WTC11 (cell line): ENCODE data around the gene LYSMD3. TPM values are rescaled to one million over a fixed set of nuclear protein-coding genes. Genes with fewer than 3 reads are reported as not detected.
A peak's percentile ranks its signal among the peaks of the same experiment; 100 is the strongest.

Experiments
- ATAC-seq: fragments of 200-7000 bp; cut with Tn5 transposase; 2 replicates; pipeline ENCODE4 v1.10.0; 2021; ENCODE audit warnings: mild to moderate bottlenecking, moderate library complexity
- CTCF ChIA-PET: fragments of 300-600 bp; sonication (Branson Sonifier 250); formaldehyde crosslinking; loops from one replicate; lab custom pipeline; 2021; ENCODE audit warnings: antibody characterized with exemption; lab: Charles Lee
- POLR2A ChIA-PET: fragments of 350-600 bp; sonication (Branson Sonifier 250); formaldehyde crosslinking; loops from one replicate; lab custom pipeline; 2021; ENCODE audit warnings: antibody characterized with exemption; lab: Charles Lee
- DNase-seq: peaks from one replicate; pipeline ENCODE4 v3.0.0; 2021; ENCODE audit warnings: low spot score
- H3K27ac Mint-ChIP-seq: 2 replicates; pipeline ENCODE4 v1.8.0; 2021; ENCODE audit warnings: mixed read lengths
- H3K27me3 Mint-ChIP-seq: 2 replicates; pipeline ENCODE4 v1.8.0; 2021; ENCODE audit warnings: low read depth, mild to moderate bottlenecking, moderate library complexity, mixed read lengths
- H3K36me3 Mint-ChIP-seq: 2 replicates; pipeline ENCODE4 v1.8.0; 2021; ENCODE audit warnings: mixed read lengths
- H3K4me1 Mint-ChIP-seq: 2 replicates; pipeline ENCODE4 v1.8.0; 2022; ENCODE audit warnings: mixed read lengths
- H3K4me3 Mint-ChIP-seq: 2 replicates; pipeline ENCODE4 v1.8.0; 2021; ENCODE audit warnings: mild to moderate bottlenecking, moderate library complexity, mixed read lengths
- H3K9me3 Mint-ChIP-seq: 2 replicates; pipeline ENCODE4 v1.8.0; 2021; ENCODE audit warnings: mixed read lengths
- FOXK1 ChIP-seq: sonication (generic); formaldehyde crosslinking; IDR thresholded peaks from 2 replicates; pipeline ENCODE4 v1.8.0; 2022; ENCODE audit warnings: mild to moderate bottlenecking, moderate library complexity, missing genetic modification reagents
- IRF2 ChIP-seq: sonication (generic); formaldehyde crosslinking; IDR thresholded peaks from 2 replicates; pipeline ENCODE4 v1.8.0; 2022; ENCODE audit warnings: low read depth, missing genetic modification reagents, borderline replicate concordance
- JUN ChIP-seq: sonication (generic); formaldehyde crosslinking; IDR thresholded peaks from 2 replicates; pipeline ENCODE4 v1.8.0; 2023; ENCODE audit warnings: mild to moderate bottlenecking, missing genetic modification reagents
- NR1H2 ChIP-seq: sonication (generic); formaldehyde crosslinking; IDR thresholded peaks from 2 replicates; pipeline ENCODE4 v1.9.0; 2021; ENCODE audit warnings: mild to moderate bottlenecking, moderate library complexity, missing genetic modification reagents
- RELA ChIP-seq: sonication (generic); formaldehyde crosslinking; IDR thresholded peaks from 2 replicates; pipeline ENCODE4 v1.8.1; 2022; ENCODE audit warnings: missing genetic modification reagents, mild to moderate bottlenecking, borderline replicate concordance
- ZNF219 ChIP-seq: sonication (generic); formaldehyde crosslinking; IDR thresholded peaks from 2 replicates; pipeline ENCODE4 v1.8.0; 2023; ENCODE audit warnings: missing genetic modification reagents, mild to moderate bottlenecking, borderline replicate concordance
- ZNF263 ChIP-seq: sonication (generic); formaldehyde crosslinking; IDR thresholded peaks from 2 replicates; pipeline ENCODE4 v1.8.1; 2022; ENCODE audit warnings: low read depth, mild to moderate bottlenecking, moderate library complexity, missing genetic modification reagents
- ZNF396 ChIP-seq: fragments of 250-450 bp; sonication (Bioruptor Pico); IDR thresholded peaks from 2 replicates; pipeline ENCODE4 v1.8.0; 2021; ENCODE audit warnings: mild to moderate bottlenecking, moderate library complexity, borderline replicate concordance
- ZNF423 ChIP-seq: fragments of 250-450 bp; sonication (Bioruptor Pico); IDR thresholded peaks from 2 replicates; pipeline ENCODE4 v2.1.2; 2022; ENCODE audit warnings: mild to moderate bottlenecking, moderate library complexity
- total RNA-seq: library from RNA; stranded (reverse); gene quantifications from 3 replicates; pipeline ENCODE4 v1.2.3, GENCODE V29; 2021
- TF ChIP-seq, protein P1 (sequence below): fragments of 200-600 bp; IDR thresholded peaks from 2 replicates; pipeline ENCODE4 v1.8.0; 2022; ENCODE audit warnings: antibody characterized with exemption
- TF ChIP-seq, protein P2 (sequence below): sonication (generic); formaldehyde crosslinking; IDR thresholded peaks from 2 replicates; pipeline ENCODE4 v1.8.0; 2022; ENCODE audit warnings: mild to moderate bottlenecking, missing genetic modification reagents
- TF ChIP-seq, protein P3 (sequence below): fragments of 250-450 bp; sonication (Bioruptor Pico); IDR thresholded peaks from 2 replicates; pipeline ENCODE4 v1.8.0; 2021; ENCODE audit warnings: mild to moderate bottlenecking
- TF ChIP-seq, protein P4 (sequence below): fragments of 250-450 bp; sonication (Bioruptor Pico); IDR thresholded peaks from 2 replicates; pipeline ENCODE4 v1.9.0; 2021; ENCODE audit warnings: moderate library complexity, mild to moderate bottlenecking, inconsistent platforms, borderline replicate concordance
- TF ChIP-seq, protein P5 (sequence below): sonication (generic); formaldehyde crosslinking; IDR thresholded peaks from 2 replicates; pipeline ENCODE4 v1.8.0; 2022; ENCODE audit warnings: mild to moderate bottlenecking, missing genetic modification reagents
- TF ChIP-seq, protein P6 (sequence below): sonication (generic); formaldehyde crosslinking; IDR thresholded peaks from 2 replicates; pipeline ENCODE4 v1.8.0; 2023; ENCODE audit warnings: mild to moderate bottlenecking, missing genetic modification reagents
- TF ChIP-seq, protein P7 (sequence below): sonication (generic); formaldehyde crosslinking; IDR thresholded peaks from 2 replicates; pipeline ENCODE4 v1.8.1; 2023; ENCODE audit warnings: mild to moderate bottlenecking, missing genetic modification reagents, moderate library complexity

LYSMD3 gene
- total RNA-seq, 1 experiment from 2014 or later = 15.8 TPM

DNA sequence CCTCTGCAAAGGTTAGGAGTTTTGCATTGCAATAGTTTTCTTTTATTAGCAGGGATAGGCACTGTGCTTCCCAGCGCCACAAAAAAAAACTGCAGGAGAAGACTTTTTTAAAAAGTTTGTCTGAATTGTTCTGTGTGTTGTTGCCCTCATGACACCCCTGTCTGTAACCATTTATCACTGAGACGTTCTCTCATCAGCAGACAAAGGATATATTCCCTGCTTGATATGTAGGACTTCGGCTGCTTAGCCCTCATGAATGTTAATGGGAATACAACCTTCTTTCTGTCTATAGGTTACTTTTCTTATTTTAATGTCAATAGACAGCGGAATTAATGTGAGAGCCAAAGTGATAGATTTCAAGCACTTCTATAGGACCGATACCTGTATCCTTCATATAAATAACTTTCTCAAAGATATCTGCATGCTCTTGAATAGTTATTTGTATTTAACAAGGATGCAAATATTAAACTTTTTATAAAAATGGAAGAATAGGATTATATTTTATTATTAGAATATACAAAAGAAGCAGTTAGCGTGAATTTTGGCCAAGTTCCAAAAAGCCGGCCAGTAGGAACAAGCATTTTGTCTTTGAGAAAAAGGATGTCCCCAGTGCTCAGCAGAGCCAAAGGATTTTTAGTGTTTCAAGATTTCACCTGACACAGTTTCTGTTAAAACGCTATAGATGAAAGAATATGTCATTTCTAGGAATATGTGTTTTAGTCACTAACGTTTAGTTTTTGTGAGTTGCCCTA lies 1.5 kb upstream of the LYSMD3 start:
- no peak for TF ChIP-seq RELA (CRISPR knock-in tag)
- TF ChIP-seq, protein P1, sequence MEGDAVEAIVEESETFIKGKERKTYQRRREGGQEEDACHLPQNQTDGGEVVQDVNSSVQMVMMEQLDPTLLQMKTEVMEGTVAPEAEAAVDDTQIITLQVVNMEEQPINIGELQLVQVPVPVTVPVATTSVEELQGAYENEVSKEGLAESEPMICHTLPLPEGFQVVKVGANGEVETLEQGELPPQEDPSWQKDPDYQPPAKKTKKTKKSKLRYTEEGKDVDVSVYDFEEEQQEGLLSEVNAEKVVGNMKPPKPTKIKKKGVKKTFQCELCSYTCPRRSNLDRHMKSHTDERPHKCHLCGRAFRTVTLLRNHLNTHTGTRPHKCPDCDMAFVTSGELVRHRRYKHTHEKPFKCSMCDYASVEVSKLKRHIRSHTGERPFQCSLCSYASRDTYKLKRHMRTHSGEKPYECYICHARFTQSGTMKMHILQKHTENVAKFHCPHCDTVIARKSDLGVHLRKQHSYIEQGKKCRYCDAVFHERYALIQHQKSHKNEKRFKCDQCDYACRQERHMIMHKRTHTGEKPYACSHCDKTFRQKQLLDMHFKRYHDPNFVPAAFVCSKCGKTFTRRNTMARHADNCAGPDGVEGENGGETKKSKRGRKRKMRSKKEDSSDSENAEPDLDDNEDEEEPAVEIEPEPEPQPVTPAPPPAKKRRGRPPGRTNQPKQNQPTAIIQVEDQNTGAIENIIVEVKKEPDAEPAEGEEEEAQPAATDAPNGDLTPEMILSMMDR = no peak
- TF ChIP-seq, protein P2, sequence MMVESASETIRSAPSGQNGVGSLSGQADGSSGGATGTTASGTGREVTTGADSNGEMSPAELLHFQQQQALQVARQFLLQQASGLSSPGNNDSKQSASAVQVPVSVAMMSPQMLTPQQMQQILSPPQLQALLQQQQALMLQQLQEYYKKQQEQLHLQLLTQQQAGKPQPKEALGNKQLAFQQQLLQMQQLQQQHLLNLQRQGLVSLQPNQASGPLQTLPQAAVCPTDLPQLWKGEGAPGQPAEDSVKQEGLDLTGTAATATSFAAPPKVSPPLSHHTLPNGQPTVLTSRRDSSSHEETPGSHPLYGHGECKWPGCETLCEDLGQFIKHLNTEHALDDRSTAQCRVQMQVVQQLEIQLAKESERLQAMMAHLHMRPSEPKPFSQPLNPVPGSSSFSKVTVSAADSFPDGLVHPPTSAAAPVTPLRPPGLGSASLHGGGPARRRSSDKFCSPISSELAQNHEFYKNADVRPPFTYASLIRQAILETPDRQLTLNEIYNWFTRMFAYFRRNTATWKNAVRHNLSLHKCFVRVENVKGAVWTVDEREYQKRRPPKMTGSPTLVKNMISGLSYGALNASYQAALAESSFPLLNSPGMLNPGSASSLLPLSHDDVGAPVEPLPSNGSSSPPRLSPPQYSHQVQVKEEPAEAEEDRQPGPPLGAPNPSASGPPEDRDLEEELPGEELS (CRISPR knock-in tag) = no peak
- no peak for TF ChIP-seq NR1H2 (CRISPR knock-in tag)
- TF ChIP-seq ZNF219 (CRISPR knock-in tag) = no peak
- TF ChIP-seq ZNF263 (CRISPR knock-in tag) = no peak
- no peak for TF ChIP-seq JUN (CRISPR knock-in tag)
- TF ChIP-seq, protein P3, sequence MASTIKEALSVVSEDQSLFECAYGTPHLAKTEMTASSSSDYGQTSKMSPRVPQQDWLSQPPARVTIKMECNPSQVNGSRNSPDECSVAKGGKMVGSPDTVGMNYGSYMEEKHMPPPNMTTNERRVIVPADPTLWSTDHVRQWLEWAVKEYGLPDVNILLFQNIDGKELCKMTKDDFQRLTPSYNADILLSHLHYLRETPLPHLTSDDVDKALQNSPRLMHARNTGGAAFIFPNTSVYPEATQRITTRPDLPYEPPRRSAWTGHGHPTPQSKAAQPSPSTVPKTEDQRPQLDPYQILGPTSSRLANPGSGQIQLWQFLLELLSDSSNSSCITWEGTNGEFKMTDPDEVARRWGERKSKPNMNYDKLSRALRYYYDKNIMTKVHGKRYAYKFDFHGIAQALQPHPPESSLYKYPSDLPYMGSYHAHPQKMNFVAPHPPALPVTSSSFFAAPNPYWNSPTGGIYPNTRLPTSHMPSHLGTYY (CRISPR knock-in tag) = no peak
- TF ChIP-seq, protein P4, sequence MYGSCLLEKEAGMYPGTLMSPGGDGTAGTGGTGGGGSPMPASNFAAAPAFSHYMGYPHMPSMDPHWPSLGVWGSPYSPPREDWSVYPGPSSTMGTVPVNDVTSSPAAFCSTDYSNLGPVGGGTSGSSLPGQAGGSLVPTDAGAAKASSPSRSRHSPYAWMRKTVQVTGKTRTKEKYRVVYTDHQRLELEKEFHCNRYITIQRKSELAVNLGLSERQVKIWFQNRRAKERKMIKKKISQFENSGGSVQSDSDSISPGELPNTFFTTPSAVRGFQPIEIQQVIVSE (CRISPR knock-in tag) = no peak
- no peak for TF ChIP-seq ZNF423 (CRISPR knock-in tag)
- TF ChIP-seq, protein P5, sequence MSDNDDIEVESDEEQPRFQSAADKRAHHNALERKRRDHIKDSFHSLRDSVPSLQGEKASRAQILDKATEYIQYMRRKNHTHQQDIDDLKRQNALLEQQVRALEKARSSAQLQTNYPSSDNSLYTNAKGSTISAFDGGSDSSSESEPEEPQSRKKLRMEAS (CRISPR knock-in tag) = no peak
- TF ChIP-seq, protein P6, sequence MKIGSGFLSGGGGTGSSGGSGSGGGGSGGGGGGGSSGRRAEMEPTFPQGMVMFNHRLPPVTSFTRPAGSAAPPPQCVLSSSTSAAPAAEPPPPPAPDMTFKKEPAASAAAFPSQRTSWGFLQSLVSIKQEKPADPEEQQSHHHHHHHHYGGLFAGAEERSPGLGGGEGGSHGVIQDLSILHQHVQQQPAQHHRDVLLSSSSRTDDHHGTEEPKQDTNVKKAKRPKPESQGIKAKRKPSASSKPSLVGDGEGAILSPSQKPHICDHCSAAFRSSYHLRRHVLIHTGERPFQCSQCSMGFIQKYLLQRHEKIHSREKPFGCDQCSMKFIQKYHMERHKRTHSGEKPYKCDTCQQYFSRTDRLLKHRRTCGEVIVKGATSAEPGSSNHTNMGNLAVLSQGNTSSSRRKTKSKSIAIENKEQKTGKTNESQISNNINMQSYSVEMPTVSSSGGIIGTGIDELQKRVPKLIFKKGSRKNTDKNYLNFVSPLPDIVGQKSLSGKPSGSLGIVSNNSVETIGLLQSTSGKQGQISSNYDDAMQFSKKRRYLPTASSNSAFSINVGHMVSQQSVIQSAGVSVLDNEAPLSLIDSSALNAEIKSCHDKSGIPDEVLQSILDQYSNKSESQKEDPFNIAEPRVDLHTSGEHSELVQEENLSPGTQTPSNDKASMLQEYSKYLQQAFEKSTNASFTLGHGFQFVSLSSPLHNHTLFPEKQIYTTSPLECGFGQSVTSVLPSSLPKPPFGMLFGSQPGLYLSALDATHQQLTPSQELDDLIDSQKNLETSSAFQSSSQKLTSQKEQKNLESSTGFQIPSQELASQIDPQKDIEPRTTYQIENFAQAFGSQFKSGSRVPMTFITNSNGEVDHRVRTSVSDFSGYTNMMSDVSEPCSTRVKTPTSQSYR = no peak
- no peak for TF ChIP-seq ZNF396 (CRISPR knock-in tag)
- TF ChIP-seq IRF2 = no peak
- TF ChIP-seq, protein P7, sequence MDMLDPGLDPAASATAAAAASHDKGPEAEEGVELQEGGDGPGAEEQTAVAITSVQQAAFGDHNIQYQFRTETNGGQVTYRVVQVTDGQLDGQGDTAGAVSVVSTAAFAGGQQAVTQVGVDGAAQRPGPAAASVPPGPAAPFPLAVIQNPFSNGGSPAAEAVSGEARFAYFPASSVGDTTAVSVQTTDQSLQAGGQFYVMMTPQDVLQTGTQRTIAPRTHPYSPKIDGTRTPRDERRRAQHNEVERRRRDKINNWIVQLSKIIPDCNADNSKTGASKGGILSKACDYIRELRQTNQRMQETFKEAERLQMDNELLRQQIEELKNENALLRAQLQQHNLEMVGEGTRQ (CRISPR knock-in tag) = no peak
- TF ChIP-seq FOXK1 (CRISPR knock-in tag) = no peak
- TF ChIP-seq, all 79 proteins: peak for 0
- peak overlapping the region; percentile 98 for H3K4me3 Mint-ChIP-seq
- H3K9me3 Mint-ChIP-seq = no peaks in the 10 kb centered on the region
- ChIA-PET CTCF (interaction anchor here (1.4 kb wide), 1 partner anchor 24 kb away, joined by 3 read pairs; no protein-coding TSS in a partner anchor), POLR2A (no interaction called here)
- DNase-seq (no peak), ATAC-seq (no peak)
- peaks cover 30% of the 10 kb centered on the region for H3K4me1 Mint-ChIP-seq
- no peaks in the 10 kb centered on the region for H3K36me3 Mint-ChIP-seq
- H3K27me3 Mint-ChIP-seq = no peaks in the 10 kb centered on the region
- 0 out of 2 replicates have a peak overlapping the region, but pooled peaks have one; percentile 14 for H3K27ac Mint-ChIP-seq
